Neural progenitor cell (in vitro differentiated cells): ENCODE measurements around the gene KATNIP. TPM values are rescaled to one million over a fixed set of nuclear protein-coding genes. Genes with fewer than 3 reads are reported as not detected.

Source experiments
- DNase-seq: peaks from one replicate; pipeline ENCODE4 v3.0.0-alpha.2; 2016; ENCODE audit warnings: low spot score
- H2AFZ ChIP-seq: fragments of 200-600 bp; sonication (generic); replicated peaks from 2 replicates; pipeline ENCODE4 v1.6.1; 2016; ENCODE audit warnings: antibody characterized with exemption
- H3F3A ChIP-seq: fragments of 200-600 bp; sonication (generic); 2 replicates; pipeline ENCODE4 v1.6.1; 2016; ENCODE audit warnings: antibody characterized with exemption, low read depth
- H3K27ac ChIP-seq: fragments of 200-600 bp; sonication (generic); 2 replicates; pipeline ENCODE4 v1.5.1; 2016; ENCODE audit warnings: mild to moderate bottlenecking
- H3K27me3 ChIP-seq: fragments of 200-600 bp; sonication (generic); 2 replicates; pipeline ENCODE4 v1.6.1; 2016; ENCODE audit warnings: mild to moderate bottlenecking, moderate library complexity
- H3K36me3 ChIP-seq: fragments of 200-600 bp; sonication (generic); 2 replicates; pipeline ENCODE4 v1.5.1; 2016
- H3K4me1 ChIP-seq: fragments of 200-600 bp; sonication (generic); 2 replicates; pipeline ENCODE4 v1.6.1; 2016; ENCODE audit warnings: mixed run types
- H3K4me2 ChIP-seq: fragments of 200-600 bp; sonication (generic); 2 replicates; pipeline ENCODE4 v1.6.1; 2016
- H3K4me3 ChIP-seq: fragments of 200-600 bp; sonication (generic); 2 replicates; pipeline ENCODE4 v1.5.1; 2016
- H3K79me2 ChIP-seq: fragments of 200-600 bp; sonication (generic); 2 replicates; pipeline ENCODE4 v1.6.1; 2016; ENCODE audit warnings: low read depth
- H3K9ac ChIP-seq: fragments of 200-600 bp; sonication (generic); 2 replicates; pipeline ENCODE4 v1.6.1; 2016
- H3K9me3 ChIP-seq: fragments of 200-600 bp; sonication (generic); 2 replicates; pipeline ENCODE4 v1.5.1; 2016; ENCODE audit warnings: low read depth
- H4K20me1 ChIP-seq: fragments of 200-600 bp; sonication (generic); 2 replicates; pipeline ENCODE4 v1.6.1; 2016; ENCODE audit warnings: low read depth
- H3K27ac Mint-ChIP-seq: 3 replicates; pipeline ENCODE4 v1.8.0; 2021; ENCODE audit warnings: mixed read lengths
- H3K27me3 Mint-ChIP-seq: 2 replicates; pipeline ENCODE4 v1.8.0; 2022; ENCODE audit warnings: low read depth, mild to moderate bottlenecking, inconsistent platforms, moderate library complexity, mixed read lengths; ENCODE audit not compliant: insufficient read depth
- H3K36me3 Mint-ChIP-seq: 3 replicates; pipeline ENCODE4 v1.8.0; 2021; ENCODE audit warnings: mixed read lengths
- H3K4me1 Mint-ChIP-seq: 3 replicates; pipeline ENCODE4 v1.8.0; 2021; ENCODE audit warnings: mixed read lengths
- H3K4me3 Mint-ChIP-seq: 3 replicates; pipeline ENCODE4 v1.8.0; 2021; ENCODE audit warnings: mild to moderate bottlenecking, moderate library complexity, mixed read lengths
- H3K9me3 Mint-ChIP-seq: 3 replicates; pipeline ENCODE4 v1.8.0; 2020; ENCODE audit warnings: mixed read lengths
- CTCF ChIP-seq: fragments of 200-600 bp; sonication (generic); IDR thresholded peaks from 2 replicates; pipeline ENCODE4 v1.5.1; 2017; ENCODE audit warnings: antibody characterized with exemption, mild to moderate bottlenecking
- EZH2 ChIP-seq: fragments of 200-600 bp; sonication (generic); IDR thresholded peaks from 2 replicates; pipeline ENCODE4 v1.6.1; 2017; ENCODE audit warnings: antibody characterized with exemption, mild to moderate bottlenecking, moderate library complexity
- EZH2phosphoT487 ChIP-seq: fragments of 200-600 bp; sonication (generic); IDR thresholded peaks from 2 replicates; pipeline ENCODE4 v1.6.1; 2017; ENCODE audit warnings: antibody characterized with exemption
- total RNA-seq: library from RNA; depleted of rRNA; stranded (reverse); fragments of >200 nt; gene quantifications from 2 replicates; pipeline ENCODE4 v1.2.3, GENCODE V29; 2015; ENCODE audit warnings: low replicate concordance

The KATNIP gene
- total RNA-seq, 1 donor from 2014 or later = 10.0 TPM

- H3K27me3 ChIP-seq = no peaks in the 10 kb centered on the region
- TF ChIP-seq EZH2 = no peak
- no peak for TF ChIP-seq EZH2phosphoT487
- TF ChIP-seq CTCF = no peak
- no peak overlapping the region for H3K4me3 ChIP-seq
Measured at GRCh38 chr16:27588057-27588456, 38.1 kb downstream of the KATNIP start.

DNA sequence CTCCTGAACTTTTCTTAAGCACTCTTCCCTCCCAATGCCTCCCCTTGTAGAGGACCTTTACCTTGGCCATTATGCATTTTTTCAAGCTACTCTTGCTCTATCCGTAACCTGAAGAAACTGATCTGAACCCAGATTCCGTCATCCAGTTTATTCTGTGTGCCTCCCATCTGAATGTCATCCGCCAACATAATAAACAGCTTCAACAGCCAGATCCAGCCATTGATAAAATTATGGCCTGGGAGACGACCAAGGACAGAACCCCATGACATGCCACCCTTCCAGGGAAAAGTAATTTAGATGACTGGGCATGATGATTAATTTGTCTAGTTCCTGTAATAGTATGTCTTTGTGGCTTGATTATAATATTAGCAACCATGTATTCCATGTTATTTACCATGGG, 41.9 kb downstream of the KATNIP start:
- H3K27me3 ChIP-seq = no peaks in the 10 kb centered on the region
- no peak overlapping the region for H3K4me3 ChIP-seq
- H3K4me1 ChIP-seq = no peaks in the 10 kb centered on the region
- no peaks in the 10 kb centered on the region for H4K20me1 ChIP-seq
- no peak overlapping the region for H2AFZ ChIP-seq
- no peak overlapping the region for H3K4me2 ChIP-seq
- TF ChIP-seq CTCF (no peak), EZH2phosphoT487 (no peak), EZH2 (no peak)
- peaks cover 7% of the 10 kb centered on the region for H3K36me3 Mint-ChIP-seq
- DNase-seq = no peak
- H3K9me3 ChIP-seq = no peaks in the 10 kb centered on the region
- H3K27ac Mint-ChIP-seq = no peak overlapping the region
- H3K36me3 ChIP-seq = no peaks in the 10 kb centered on the region
- peaks cover 10% of the 10 kb centered on the region for H3K4me1 Mint-ChIP-seq
- H3K9me3 Mint-ChIP-seq = peaks cover 2% of the 10 kb centered on the region
- no peaks in the 10 kb centered on the region for H3F3A ChIP-seq
- no peaks in the 10 kb centered on the region for H3K27me3 Mint-ChIP-seq
- no peak overlapping the region for H3K9ac ChIP-seq
- H3K79me2 ChIP-seq = no peaks in the 10 kb centered on the region
- H3K4me3 Mint-ChIP-seq = no peak overlapping the region
- H3K27ac ChIP-seq = no peak overlapping the region

More at GRCh38 chr16:27588057-27588456, 38.1 kb downstream of the KATNIP start:
- no peak for DNase-seq
- no peak overlapping the region for H3K27ac ChIP-seq
- Mint-ChIP-seq H3K36me3 (peaks cover 15% of the 10 kb centered on the region), H3K9me3 (peaks cover 2% of the 10 kb centered on the region), H3K4me3 (no peak overlapping the region), H3K4me1 (peaks cover 2% of the 10 kb centered on the region), H3K27me3 (no peaks in the 10 kb centered on the region), H3K27ac (no peak overlapping the region)
- no peak overlapping the region for H3K4me2 ChIP-seq
- H3K36me3 ChIP-seq = no peaks in the 10 kb centered on the region
- no peaks in the 10 kb centered on the region for H3K9me3 ChIP-seq
- H3K4me1 ChIP-seq = peaks cover 1% of the 10 kb centered on the region
- no peaks in the 10 kb centered on the region for H3F3A ChIP-seq
- no peak overlapping the region for H3K9ac ChIP-seq
- H4K20me1 ChIP-seq = peaks cover 2% of the 10 kb centered on the region
- H3K79me2 ChIP-seq = no peaks in the 10 kb centered on the region
- H2AFZ ChIP-seq = no peak overlapping the region

- H3K9me3 Mint-ChIP-seq = no peaks in the 10 kb centered on the region
- H3K4me1 Mint-ChIP-seq = peaks cover 25% of the 10 kb centered on the region
- Histone ChIP-seq H3K79me2 (no peaks in the 10 kb centered on the region), H3K4me3 (no peak overlapping the region), H3K27ac (no peak overlapping the region), H3K4me1 (peaks cover 12% of the 10 kb centered on the region), H2AFZ (no peak overlapping the region), H3K9ac (no peak overlapping the region), H3F3A (peaks cover 6% of the 10 kb centered on the region), H3K27me3 (no peaks in the 10 kb centered on the region), H3K4me2 (no peak overlapping the region), H3K36me3 (no peaks in the 10 kb centered on the region), H4K20me1 (peaks cover 16% of the 10 kb centered on the region), H3K9me3 (no peaks in the 10 kb centered on the region)
- H3K36me3 Mint-ChIP-seq = peaks cover 11% of the 10 kb centered on the region
- TF ChIP-seq EZH2phosphoT487 = no peak
- no peak for TF ChIP-seq CTCF
- H3K27me3 Mint-ChIP-seq = no peaks in the 10 kb centered on the region
- peak overlapping the region; percentile 61 for H3K27ac Mint-ChIP-seq
- H3K4me3 Mint-ChIP-seq = no peak overlapping the region
- DNase-seq = no peak
Measured at GRCh38 chr16:27595475-27595874, 45.5 kb downstream of the KATNIP start.
